Mucosa of gallbladder (tissue), 1 donor: ENCODE results near the gene YAF2. TPM values are rescaled to one million over a fixed set of nuclear protein-coding genes. Genes with fewer than 3 reads are reported as not detected.

Experiments used
- DNase-seq: peaks from one replicate; pipeline ENCODE4 v3.0.0-alpha.2; 2020; ENCODE audit warnings: low spot score
- total RNA-seq: library from RNA; stranded (reverse); gene quantifications from one replicate; pipeline ENCODE4 v1.2.1, GENCODE V29; 2021
- donor health status: DM: no; HTN: no; CAD: no.

The YAF2 gene
- total RNA-seq: 23.8 TPM

GRCh38 chr12:42238240-42239140 is at the start of gene YAF2:
Gene YAF2 (minus strand): TSS chr12:42238248. CDS start chr12:42238180, 68 bp downstream.
- peak; percentile 90 for DNase-seq

- DNase-seq: no peak
These were observed 48.7 kb upstream of the YAF2 start for GRCh38 chr12:42286741-42287140.

DNA sequence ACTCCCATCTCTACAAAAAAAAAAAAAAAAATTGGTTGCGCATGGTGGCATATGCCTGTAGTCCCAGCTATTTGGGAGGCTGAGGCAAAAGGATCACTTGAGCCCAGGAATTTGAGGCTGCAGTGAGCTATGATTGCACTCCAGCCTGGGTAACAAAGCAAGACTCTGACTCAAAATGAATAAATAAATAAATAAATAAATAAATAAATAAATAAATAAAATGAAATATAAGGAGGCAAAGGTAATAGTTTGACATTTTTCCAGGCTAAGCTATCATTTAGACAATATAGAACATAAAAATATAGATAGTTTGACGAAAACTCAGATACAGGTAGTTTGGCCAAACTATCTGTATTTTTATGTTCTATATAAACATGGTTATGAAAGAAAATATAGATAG is 47.4 kb upstream of the YAF2 start:
- DNase-seq: no peak

GRCh38 chr12:42284876-42285275 is 46.8 kb upstream of the YAF2 start:
- DNase-seq: no peak

DNA sequence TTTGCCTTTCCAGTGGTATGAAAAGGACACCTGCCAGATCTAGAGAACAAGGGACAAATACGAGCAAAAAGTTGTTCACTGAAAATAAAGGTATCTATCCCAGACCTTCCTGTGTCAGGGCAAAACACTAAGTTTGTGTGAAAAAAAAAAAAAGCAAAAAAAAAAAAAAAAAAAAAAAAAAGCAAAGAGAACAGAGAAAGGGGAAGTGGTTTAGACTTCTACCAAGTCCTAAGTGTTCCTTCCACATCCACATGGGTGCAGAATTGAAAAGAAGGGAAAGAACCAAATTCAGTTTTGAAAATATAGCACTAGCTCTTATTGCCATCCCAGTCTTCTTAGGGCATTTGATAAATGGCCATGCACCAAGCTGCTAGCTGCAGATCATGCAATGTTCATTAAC is 46.1 kb upstream of the YAF2 start:
- no peak for DNase-seq

DNA sequence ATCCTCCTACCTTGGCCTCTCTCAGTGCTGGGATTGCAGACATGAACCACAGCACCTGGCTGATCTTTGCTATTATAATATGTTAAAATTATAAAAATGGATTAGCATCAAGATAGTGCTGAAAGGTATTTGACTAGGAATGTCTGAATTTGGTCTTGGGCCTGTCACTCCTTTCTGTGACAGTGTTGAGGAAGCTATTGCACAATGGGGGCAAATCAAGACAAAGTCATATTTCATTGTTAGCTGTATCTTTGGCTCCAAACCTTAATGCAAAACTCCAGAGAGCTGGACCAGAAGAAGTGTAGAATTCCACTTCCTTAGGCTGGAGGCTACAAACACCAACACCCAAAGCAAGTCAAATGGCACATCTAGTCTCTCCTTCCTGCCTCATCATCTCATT is 45.7 kb upstream of the YAF2 start:
- DNase-seq: no peak

DNA sequence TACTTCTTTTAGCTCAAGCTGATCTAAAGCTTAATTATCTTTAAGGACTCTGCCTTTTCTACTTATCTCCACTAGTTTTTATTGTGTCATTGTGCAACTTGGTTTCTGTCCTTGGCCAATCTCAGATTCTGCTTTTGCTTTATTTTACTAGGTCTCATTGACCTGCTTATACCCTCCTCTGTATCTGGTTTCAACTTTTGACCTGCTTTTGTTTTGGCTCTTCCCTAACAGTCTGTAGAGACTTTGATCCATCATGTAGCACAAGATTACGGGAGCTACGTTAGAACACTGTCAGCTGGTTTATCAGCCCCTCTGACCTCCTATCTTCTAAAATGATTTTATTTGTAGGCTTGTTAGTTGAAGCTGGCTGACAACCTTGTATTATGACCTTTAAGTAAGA is 44.2 kb upstream of the YAF2 start:
- DNase-seq: no peak

DNA sequence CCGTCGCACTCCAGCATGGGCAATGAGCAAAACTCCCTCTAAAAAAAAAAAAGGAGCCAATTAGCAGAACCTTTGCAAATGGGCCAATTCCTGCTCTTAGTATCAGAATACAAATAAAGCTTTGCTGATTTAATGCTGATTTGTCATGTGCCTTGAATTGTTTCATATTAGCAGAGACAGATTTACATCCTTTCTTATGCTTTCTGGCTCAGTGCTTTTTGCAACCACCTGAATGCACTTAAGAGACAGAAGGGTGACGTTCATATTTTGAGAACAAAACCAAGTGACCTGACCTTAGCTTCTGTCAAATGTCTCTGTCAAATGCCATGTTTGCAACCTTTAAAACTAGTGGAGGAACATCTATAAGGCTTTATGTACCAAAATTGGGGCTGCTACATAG is 43.8 kb upstream of the YAF2 start:
- DNase-seq: no peak

DNA sequence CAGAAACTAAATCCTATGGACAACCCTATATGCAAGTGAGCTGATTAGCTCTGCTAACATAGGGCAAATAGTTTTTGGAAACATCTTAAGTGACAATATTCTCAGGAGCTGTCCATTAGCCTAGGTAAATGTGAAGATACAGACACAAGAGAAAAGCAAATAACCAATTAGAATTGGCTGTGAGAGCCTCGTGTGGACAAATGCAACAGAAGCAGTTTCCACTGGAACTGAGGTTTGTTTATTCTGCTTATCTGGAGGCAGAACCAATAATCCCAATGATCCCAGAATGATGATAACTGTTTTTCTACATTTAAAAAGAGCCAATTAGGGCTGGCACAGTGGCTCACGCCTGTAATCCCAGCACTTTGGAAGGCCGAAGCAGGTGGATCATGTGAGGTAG is 43.2 kb upstream of the YAF2 start:
- no peak for DNase-seq

- no peak for DNase-seq
These were observed 40.1 kb upstream of the YAF2 start for GRCh38 chr12:42278128-42278510.

DNA sequence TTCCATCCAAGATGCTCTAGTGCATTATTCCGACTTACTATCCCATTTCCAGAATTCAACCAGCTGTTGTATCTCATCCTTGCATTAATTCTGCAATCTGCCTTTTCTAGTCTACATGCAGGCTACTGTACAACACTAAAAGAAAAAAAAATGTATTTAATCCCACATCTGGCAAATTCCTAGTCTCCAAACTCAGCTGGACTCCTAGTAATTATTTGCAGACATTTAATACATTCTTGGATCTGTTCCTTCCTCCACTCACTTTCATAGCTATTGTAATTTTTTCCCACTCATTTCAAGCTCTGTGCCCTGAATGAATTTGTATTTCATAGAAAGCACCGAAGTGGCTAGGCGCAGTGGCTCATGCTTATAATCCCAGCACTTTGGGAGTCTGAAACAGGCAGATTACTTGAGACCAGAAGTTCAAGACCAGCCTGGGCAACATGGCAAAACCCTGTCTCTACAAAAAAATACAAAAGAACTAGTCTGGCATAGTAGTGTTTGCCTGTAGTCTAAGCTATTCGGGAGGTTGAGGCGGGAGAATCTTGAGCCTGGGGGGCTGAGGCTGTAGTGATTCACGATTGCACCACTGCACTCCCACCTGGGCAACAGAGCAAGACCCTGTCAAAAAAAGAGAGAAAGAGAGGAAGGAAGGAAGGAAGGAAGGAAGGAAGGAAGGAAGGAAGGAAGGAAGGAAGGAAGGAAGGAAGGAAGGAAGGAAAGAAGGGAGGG is 39.5 kb upstream of the YAF2 start:
- DNase-seq: no peak

GRCh38 chr12:42275499-42275898 is 37.5 kb upstream of the YAF2 start:
- DNase-seq: no peak

GRCh38 chr12:42273706-42274105 is 35.7 kb upstream of the YAF2 start:
- DNase-seq: no peak

DNA sequence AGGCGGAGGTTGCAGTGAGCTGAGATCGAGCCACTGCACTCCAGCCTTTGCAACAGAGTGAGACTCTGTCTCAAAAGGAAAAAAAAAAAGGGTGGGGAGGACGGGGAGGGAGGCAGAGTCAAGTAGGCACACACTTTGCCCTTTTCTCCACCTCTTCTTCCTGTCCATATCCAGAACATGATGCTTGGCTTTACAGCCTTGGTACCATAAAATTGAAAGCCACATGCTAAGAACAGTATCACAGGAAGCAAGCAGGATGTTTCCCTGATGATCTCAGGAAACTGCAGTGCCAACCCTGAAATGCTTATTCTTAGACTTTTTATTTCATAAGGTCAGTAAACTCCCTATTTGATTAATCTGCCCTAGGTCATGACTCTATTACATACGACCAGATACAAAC is 32.5 kb upstream of the YAF2 start:
- no peak for DNase-seq

- DNase-seq: no peak
These were observed 29.6 kb upstream of the YAF2 start for GRCh38 chr12:42267413-42268190.

GRCh38 chr12:42266579-42267230 is 28.7 kb upstream of the YAF2 start:
- no peak for DNase-seq

DNA sequence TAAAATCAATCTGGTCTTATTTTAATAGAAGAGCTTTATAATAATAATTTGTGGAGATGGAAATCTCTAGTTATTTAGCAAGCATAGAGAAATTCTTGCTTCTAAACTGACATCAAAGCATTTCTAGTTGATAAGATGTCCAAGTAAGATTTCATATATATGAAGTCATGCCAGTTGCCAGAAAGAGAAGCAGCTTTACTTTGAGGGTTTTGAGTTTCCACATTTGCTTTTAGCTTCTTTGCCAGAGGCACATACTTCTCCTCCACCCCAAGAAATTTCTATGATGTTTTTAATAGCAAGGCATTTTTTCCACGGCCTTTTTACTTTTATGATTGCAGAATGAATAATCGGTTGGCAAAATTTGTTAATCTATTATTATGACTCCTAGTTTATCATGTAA is 24.2 kb upstream of the YAF2 start:
- DNase-seq: no peak

DNA sequence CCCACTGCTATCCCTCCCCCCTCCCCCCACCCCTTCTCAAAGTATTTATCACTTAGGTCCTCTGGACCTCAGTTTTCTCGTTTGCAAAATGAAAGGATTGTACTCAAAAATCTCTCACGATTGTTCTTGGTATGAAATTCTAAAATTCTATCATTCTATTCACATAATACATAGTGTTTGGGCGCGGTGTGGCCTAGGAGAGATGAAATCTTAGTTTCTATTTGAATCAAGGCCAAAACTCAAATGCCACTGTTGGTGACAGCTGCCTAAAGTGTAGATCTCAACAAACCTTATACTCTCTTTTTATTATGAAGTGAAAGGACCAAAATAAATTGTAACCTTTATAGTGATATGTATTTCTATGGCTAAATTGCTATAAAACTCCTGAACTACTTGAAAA is 23.7 kb upstream of the YAF2 start:
- DNase-seq: no peak

- no peak for DNase-seq
These were observed 22.5 kb upstream of the YAF2 start for GRCh38 chr12:42260518-42260917.

- no peak for DNase-seq
These were observed 21.7 kb upstream of the YAF2 start for GRCh38 chr12:42259699-42260098.

GRCh38 chr12:42255866-42256261 is 17.8 kb upstream of the YAF2 start:
- no peak for DNase-seq
